Measurements from ENCODE around the gene USP11. TPM values are rescaled to one million over a fixed set of nuclear protein-coding genes. Genes with fewer than 3 reads are reported as not detected.
A peak's percentile ranks its signal among the peaks of the same experiment; 100 is the strongest.

Gene USP11
- total RNA-seq, 1 donor from 2014 or later = 10.2 TPM

GRCh38 chrX:47202316-47202715 is 30.5 kb upstream of the USP11 start:
- DNase-seq (ENCODE audit: low spot score) (no peak), ATAC-seq (no peak)

- ATAC-seq = no peak
Observed at GRCh38 chrX:47202877-47203276, 29.9 kb upstream of the USP11 start.

GRCh38 chrX:47204970-47205369 is 27.8 kb upstream of the USP11 start:
- DNase-seq (ENCODE audit: low spot score) (no peak), ATAC-seq (no peak)

More at GRCh38 chrX:47202877-47203276, 29.9 kb upstream of the USP11 start:
- DNase-seq (ENCODE audit: low spot score) = no peak

GRCh38 chrX:47206316-47206715 is 26.5 kb upstream of the USP11 start:
- ATAC-seq = no peak
- DNase-seq (ENCODE audit: low spot score) = no peak

GRCh38 chrX:47208108-47208507 is 24.7 kb upstream of the USP11 start:
- ATAC-seq (no peak), DNase-seq (ENCODE audit: low spot score) (no peak)

GRCh38 chrX:47209508-47210238 is 23.1 kb upstream of the USP11 start:
- DNase-seq (ENCODE audit: low spot score) = no peak
- ATAC-seq = no peak

- ATAC-seq = no peak
- DNase-seq (ENCODE audit: low spot score) = no peak
Observed at GRCh38 chrX:47210661-47211425, 22.0 kb upstream of the USP11 start.

GRCh38 chrX:47212381-47213293 is 20.2 kb upstream of the USP11 start:
- DNase-seq (ENCODE audit: low spot score) (no peak), ATAC-seq (no peak)

GRCh38 chrX:47214435-47215077 is 18.3 kb upstream of the USP11 start:
- ATAC-seq = no peak
- DNase-seq (ENCODE audit: low spot score) = no peak

GRCh38 chrX:47215291-47215900 is 17.4 kb upstream of the USP11 start:
- no peak for DNase-seq (ENCODE audit: low spot score)
- ATAC-seq = no peak

- ATAC-seq = no peak
Observed at GRCh38 chrX:47216393-47216925, 16.4 kb upstream of the USP11 start.

GRCh38 chrX:47217121-47217851 is 15.5 kb upstream of the USP11 start:
- DNase-seq (ENCODE audit: low spot score) (no peak), ATAC-seq (peak; percentile 6)

More at GRCh38 chrX:47216393-47216925, 16.4 kb upstream of the USP11 start:
- no peak for DNase-seq (ENCODE audit: low spot score)

- DNase-seq (ENCODE audit: low spot score) = peak; percentile 95
- peak; percentile 83 for ATAC-seq
Observed at GRCh38 chrX:47217852-47218279, 14.9 kb upstream of the USP11 start.

GRCh38 chrX:47218280-47218919 is 14.4 kb upstream of the USP11 start, which contains the start of gene CDK16:
CDK16 (plus strand) TSS chrX:47218681; CDS start chrX:47223558, 4,877 bp downstream.
- ATAC-seq = peak; percentile 72
- peak; percentile 78 for DNase-seq (ENCODE audit: low spot score)

GRCh38 chrX:47218920-47219815 is 13.6 kb upstream of the USP11 start:
- peak; percentile 21 for ATAC-seq
- peak; percentile 59 for DNase-seq (ENCODE audit: low spot score)

- DNase-seq (ENCODE audit: low spot score) (no peak), ATAC-seq (no peak)
Observed at GRCh38 chrX:47221756-47222155, 11.1 kb upstream of the USP11 start.

- DNase-seq (ENCODE audit: low spot score) (no peak), ATAC-seq (no peak)
Observed at GRCh38 chrX:47222751-47223350, 10.0 kb upstream of the USP11 start.

Measured in left lobe of liver (tissue), 2 donors.